ENCODE measurements around the gene BTAF1. TPM values are rescaled to one million over a fixed set of nuclear protein-coding genes. Genes with fewer than 3 reads are reported as not detected.

Gene BTAF1
- total RNA-seq, 4 donors from 2014 or later: 23.9 to 58.6 (median 37.0) TPM

DNA sequence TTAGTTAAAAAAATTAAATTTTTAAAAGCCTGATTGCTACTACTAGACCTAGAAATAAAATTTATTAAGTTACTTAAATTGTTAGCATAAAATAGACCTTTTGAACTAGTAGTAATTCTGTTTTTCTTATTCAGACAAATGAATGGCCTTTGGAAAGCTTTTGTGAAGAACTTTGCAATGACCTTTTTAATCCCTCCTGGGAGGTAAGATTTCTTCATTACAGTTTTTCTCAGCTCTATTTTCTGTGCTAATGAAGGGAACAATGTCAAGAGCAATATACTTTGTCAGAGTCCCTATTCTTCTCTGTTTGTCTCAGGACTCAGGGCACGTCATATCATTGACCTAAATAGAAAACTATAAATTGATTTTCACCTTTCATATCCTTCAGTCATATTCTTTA lies 33.5 kb downstream of the BTAF1 start:
- WGBS, 2 donors (ENCODE audit: low coverage in 1 of 2): 93 to 100% methylated on average over 1 of the region's 1 CpG
- H3K9me3 ChIP-seq: no peaks in the 10 kb centered on the region
- H3K27me3 ChIP-seq: no peaks in the 10 kb centered on the region
- no peaks in the 10 kb centered on the region for H3K4me1 ChIP-seq
- no peak for TF ChIP-seq EP300 (IDR thresholded peaks at IDR 0.05; ENCODE audit: low read depth)
- TF ChIP-seq POLR2A (IDR thresholded peaks at IDR 0.05): no peak
- TF ChIP-seq, protein P1, sequence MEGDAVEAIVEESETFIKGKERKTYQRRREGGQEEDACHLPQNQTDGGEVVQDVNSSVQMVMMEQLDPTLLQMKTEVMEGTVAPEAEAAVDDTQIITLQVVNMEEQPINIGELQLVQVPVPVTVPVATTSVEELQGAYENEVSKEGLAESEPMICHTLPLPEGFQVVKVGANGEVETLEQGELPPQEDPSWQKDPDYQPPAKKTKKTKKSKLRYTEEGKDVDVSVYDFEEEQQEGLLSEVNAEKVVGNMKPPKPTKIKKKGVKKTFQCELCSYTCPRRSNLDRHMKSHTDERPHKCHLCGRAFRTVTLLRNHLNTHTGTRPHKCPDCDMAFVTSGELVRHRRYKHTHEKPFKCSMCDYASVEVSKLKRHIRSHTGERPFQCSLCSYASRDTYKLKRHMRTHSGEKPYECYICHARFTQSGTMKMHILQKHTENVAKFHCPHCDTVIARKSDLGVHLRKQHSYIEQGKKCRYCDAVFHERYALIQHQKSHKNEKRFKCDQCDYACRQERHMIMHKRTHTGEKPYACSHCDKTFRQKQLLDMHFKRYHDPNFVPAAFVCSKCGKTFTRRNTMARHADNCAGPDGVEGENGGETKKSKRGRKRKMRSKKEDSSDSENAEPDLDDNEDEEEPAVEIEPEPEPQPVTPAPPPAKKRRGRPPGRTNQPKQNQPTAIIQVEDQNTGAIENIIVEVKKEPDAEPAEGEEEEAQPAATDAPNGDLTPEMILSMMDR (IDR thresholded peaks at IDR 0.05): no peak
- TF ChIP-seq POLR2AphosphoS5 (IDR thresholded peaks at IDR 0.05): no peak
- intact Hi-C loops (cut with DNase I; ENCODE audit: low total_unique reads) (no loop called here), in situ Hi-C loops (cut with MboI; ENCODE audit: low pct_ligation_motif_present in 1 of 4, low pct_unique_long_range_greater_than_20kb in 1 of 4, low sequenced_read_pairs in 3 of 4) (no loop called here)
- no peak for DNase-seq
- no peak overlapping the region for H3K27ac ChIP-seq
- peaks cover 0 to 83% (median 36%) of the 10 kb centered on the region in 4 donors for H3K36me3 ChIP-seq
- no peak overlapping the region for H3K4me3 ChIP-seq

DNA sequence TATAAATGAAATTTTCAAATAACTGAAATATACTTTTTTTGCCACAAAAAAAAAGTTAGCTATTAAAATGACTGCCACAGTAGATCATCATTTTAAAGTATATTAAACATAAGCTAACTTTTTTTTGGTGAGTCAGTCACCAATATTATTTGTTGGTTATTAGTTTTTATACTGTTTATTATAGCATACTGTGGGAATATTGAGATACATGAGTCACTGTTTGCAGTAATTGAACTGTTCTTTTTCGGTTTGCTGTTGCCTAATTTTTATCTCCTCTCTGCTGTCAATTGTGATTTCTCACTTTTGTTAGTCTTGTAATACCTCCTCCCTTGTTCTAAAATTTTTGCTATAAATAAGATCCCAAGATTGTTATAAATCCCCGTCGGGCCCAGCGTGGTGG lies 45.7 kb downstream of the BTAF1 start:
- in situ Hi-C loops (cut with MboI; ENCODE audit: low pct_ligation_motif_present in 1 of 4, low pct_unique_long_range_greater_than_20kb in 1 of 4, low sequenced_read_pairs in 3 of 4) (no loop called here), intact Hi-C loops (cut with DNase I; ENCODE audit: low total_unique reads) (no loop called here)
- Histone ChIP-seq H3K4me1 (no peaks in the 10 kb centered on the region), H3K27me3 (no peaks in the 10 kb centered on the region), H3K9me3 (no peaks in the 10 kb centered on the region), H3K36me3 (peaks cover 0 to 44% (median 10%) of the 10 kb centered on the region in 4 donors), H3K27ac (no peak overlapping the region), H3K4me3 (no peak overlapping the region)
- TF ChIP-seq EP300 (IDR thresholded peaks at IDR 0.05; ENCODE audit: low read depth) (no peak), POLR2A (IDR thresholded peaks at IDR 0.05) (no peak), POLR2AphosphoS5 (IDR thresholded peaks at IDR 0.05) (no peak)
- TF ChIP-seq, protein P1 (IDR thresholded peaks at IDR 0.05): no peak
- no peak for DNase-seq
- 96 to 98% methylated on average over 4 of the region's 4 CpGs for WGBS, 2 donors (ENCODE audit: low coverage in 1 of 2)

DNA sequence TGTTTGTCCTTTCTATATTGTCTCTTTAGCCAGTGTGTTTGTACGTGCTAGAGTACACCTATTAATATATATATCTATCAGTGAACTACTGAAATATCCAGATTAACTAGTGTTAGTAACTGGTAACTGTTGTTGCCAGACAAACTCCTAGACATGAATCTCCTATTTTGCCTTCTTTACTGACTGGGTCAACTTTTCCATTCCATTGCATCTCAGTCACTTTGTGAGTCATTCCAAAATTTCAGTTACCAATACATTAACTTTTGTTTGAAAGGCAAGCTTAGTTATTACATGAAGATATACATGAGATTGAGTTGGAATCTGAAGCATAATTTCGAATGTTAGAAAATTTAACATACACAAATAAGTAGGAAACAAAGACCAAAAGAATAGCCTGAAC lies 51.4 kb downstream of the BTAF1 start:
- H3K4me3 ChIP-seq: no peak overlapping the region
- DNase-seq: no peak
- no peaks in the 10 kb centered on the region for H3K4me1 ChIP-seq
- TF ChIP-seq POLR2A (IDR thresholded peaks at IDR 0.05) (no peak), EP300 (IDR thresholded peaks at IDR 0.05; ENCODE audit: low read depth) (no peak), POLR2AphosphoS5 (IDR thresholded peaks at IDR 0.05) (no peak)
- TF ChIP-seq, protein P1 (IDR thresholded peaks at IDR 0.05): no peak
- peaks cover 0 to 7% (median 3%) of the 10 kb centered on the region in 4 donors for H3K36me3 ChIP-seq
- 84 to 96% methylated on average over 2 of the region's 2 CpGs for WGBS, 2 donors (ENCODE audit: low coverage in 1 of 2)
- in situ Hi-C loops (cut with MboI; ENCODE audit: low pct_ligation_motif_present in 1 of 4, low pct_unique_long_range_greater_than_20kb in 1 of 4, low sequenced_read_pairs in 3 of 4) (no loop called here), intact Hi-C loops (cut with DNase I; ENCODE audit: low total_unique reads) (no loop called here)
- no peak overlapping the region for H3K27ac ChIP-seq
- no peaks in the 10 kb centered on the region for H3K27me3 ChIP-seq
- no peaks in the 10 kb centered on the region for H3K9me3 ChIP-seq

DNA sequence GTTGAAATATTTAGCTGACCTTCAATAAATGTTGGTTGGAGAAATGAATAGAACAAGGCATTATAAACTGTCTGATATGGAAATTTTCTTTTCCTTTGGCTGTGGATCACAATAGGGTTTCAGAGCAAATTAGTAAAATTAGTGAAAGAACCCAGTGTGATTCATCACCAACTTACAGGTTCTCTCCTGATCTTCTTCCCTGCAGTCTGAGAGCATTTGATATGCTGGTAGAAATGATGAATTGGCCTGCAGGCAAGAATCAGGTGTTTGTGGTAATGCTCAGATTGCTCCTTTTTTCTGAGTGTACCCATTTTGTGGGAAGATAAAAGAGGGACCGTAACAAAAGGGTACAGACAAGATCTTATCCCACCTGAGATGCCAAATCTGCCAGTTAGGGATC lies 51.9 kb downstream of the BTAF1 start:
- WGBS, 2 donors (ENCODE audit: low coverage in 1 of 2): 86 to 97% methylated on average over 1 of the region's 1 CpG

More for the DNA sequence above, 51.9 kb downstream of the BTAF1 start:
- Histone ChIP-seq H3K4me1 (no peaks in the 10 kb centered on the region), H3K27me3 (no peaks in the 10 kb centered on the region), H3K27ac (no peak overlapping the region), H3K36me3 (peaks cover 0 to 6% (median under 1%) of the 10 kb centered on the region in 4 donors), H3K4me3 (no peak overlapping the region), H3K9me3 (no peaks in the 10 kb centered on the region)
- intact Hi-C loops (cut with DNase I; ENCODE audit: low total_unique reads): no loop called here
- DNase-seq: no peak
- TF ChIP-seq EP300 (IDR thresholded peaks at IDR 0.05; ENCODE audit: low read depth) (no peak), POLR2A (IDR thresholded peaks at IDR 0.05) (no peak), POLR2AphosphoS5 (IDR thresholded peaks at IDR 0.05) (no peak)
- TF ChIP-seq, protein P1 (IDR thresholded peaks at IDR 0.05): no peak
- in situ Hi-C loops (cut with MboI; ENCODE audit: low pct_ligation_motif_present in 1 of 4, low pct_unique_long_range_greater_than_20kb in 1 of 4, low sequenced_read_pairs in 3 of 4): no loop called here
